ENCODE measurements around the gene ACCSL. TPM values are rescaled to one million over a fixed set of nuclear protein-coding genes. Genes with fewer than 3 reads are reported as not detected.

The ACCSL gene
- total and polyA plus RNA-seq, 8 donors = not detected

GRCh38 chr11:44079376-44079775, 31.6 kb downstream of the ACCSL start:
- no peaks in the 10 kb centered on the region for H3K27me3 ChIP-seq
- WGBS, 5 donors = 88 to 94% (median 92%) methylated on average over 6 of the region's 6 CpGs
- no peaks in the 10 kb centered on the region for H3K9me3 ChIP-seq
- H3K4me3 ChIP-seq = no peak overlapping the region
- intact Hi-C loops (cut with DNase I; ENCODE audit: low total_unique reads) = no loop called here
- TF ChIP-seq CTCF (IDR thresholded peaks at IDR 0.05) = no peak
- TF ChIP-seq EP300 (IDR thresholded peaks at IDR 0.05) = no peak
- TF ChIP-seq POLR2A (IDR thresholded peaks at IDR 0.05) = no peak
- TF ChIP-seq POLR2AphosphoS5 (IDR thresholded peaks at IDR 0.05) = no peak
- no peak overlapping the region for H3K27ac ChIP-seq
- DNase-seq = no peak
- H3K36me3 ChIP-seq = peaks cover 12 to 98% (median 89%) of the 10 kb centered on the region in 4 donors
- peaks cover 0 to 5% (median 0%) of the 10 kb centered on the region in 4 donors for H3K4me1 ChIP-seq

- H3K9me3 ChIP-seq = no peaks in the 10 kb centered on the region
- TF ChIP-seq POLR2A (IDR thresholded peaks at IDR 0.05) (no peak), EP300 (IDR thresholded peaks at IDR 0.05) (no peak), CTCF (IDR thresholded peaks at IDR 0.05) (no peak), POLR2AphosphoS5 (IDR thresholded peaks at IDR 0.05) (no peak)
- no peak for DNase-seq
- peaks cover 0 to 5% (median 0%) of the 10 kb centered on the region in 4 donors for H3K4me1 ChIP-seq
- peaks cover 4 to 87% (median 74%) of the 10 kb centered on the region in 4 donors for H3K36me3 ChIP-seq
- H3K4me3 ChIP-seq = no peak overlapping the region
- intact Hi-C loops (cut with DNase I; ENCODE audit: low total_unique reads) = no loop called here
- no peaks in the 10 kb centered on the region for H3K27me3 ChIP-seq
- 85 to 96% (median 93%) methylated on average over 4 to 9 of the region's 9 CpGs for WGBS, 5 donors
- H3K27ac ChIP-seq = no peak overlapping the region
Measured at GRCh38 chr11:44080951-44081350, 33.2 kb downstream of the ACCSL start.

- no peaks in the 10 kb centered on the region for H3K27me3 ChIP-seq
- WGBS, 5 donors = 88 to 94% (median 90%) methylated on average over 2 to 4 of the region's 4 CpGs
- no peak for DNase-seq
- H3K4me1 ChIP-seq = peaks cover 0 to 5% (median 0%) of the 10 kb centered on the region in 4 donors
- H3K9me3 ChIP-seq = no peaks in the 10 kb centered on the region
- intact Hi-C loops (cut with DNase I; ENCODE audit: low total_unique reads) = no loop called here
- H3K36me3 ChIP-seq = peaks cover 4 to 71% (median 68%) of the 10 kb centered on the region in 4 donors
- H3K27ac ChIP-seq = no peak overlapping the region
- TF ChIP-seq POLR2AphosphoS5 (IDR thresholded peaks at IDR 0.05) (no peak), CTCF (IDR thresholded peaks at IDR 0.05) (no peak), POLR2A (IDR thresholded peaks at IDR 0.05) (no peak), EP300 (IDR thresholded peaks at IDR 0.05) (no peak)
- no peak overlapping the region for H3K4me3 ChIP-seq
Measured at GRCh38 chr11:44082645-44083044, 34.9 kb downstream of the ACCSL start.

GRCh38 chr11:44083433-44083832, 35.7 kb downstream of the ACCSL start:
- H3K27me3 ChIP-seq = no peaks in the 10 kb centered on the region
- intact Hi-C loops (cut with DNase I; ENCODE audit: low total_unique reads) = no loop called here
- no peak overlapping the region for H3K4me3 ChIP-seq
- 85 to 96% (median 90%) methylated on average over 9 to 10 of the region's 10 CpGs for WGBS, 5 donors
- no peak for TF ChIP-seq CTCF (IDR thresholded peaks at IDR 0.05)
- no peak for TF ChIP-seq POLR2A (IDR thresholded peaks at IDR 0.05)
- no peak for TF ChIP-seq POLR2AphosphoS5 (IDR thresholded peaks at IDR 0.05)
- TF ChIP-seq EP300 (IDR thresholded peaks at IDR 0.05) = no peak
- H3K4me1 ChIP-seq = peaks cover 0 to 5% (median 0%) of the 10 kb centered on the region in 4 donors
- no peak for DNase-seq
- H3K36me3 ChIP-seq = peaks cover 4 to 63% (median 60%) of the 10 kb centered on the region in 4 donors
- H3K27ac ChIP-seq = no peak overlapping the region
- no peaks in the 10 kb centered on the region for H3K9me3 ChIP-seq
